Measurements from ENCODE around the gene SUGP1. TPM values are rescaled to one million over a fixed set of nuclear protein-coding genes. Genes with fewer than 3 reads are reported as not detected.
A peak's percentile ranks its signal among the peaks of the same experiment; 100 is the strongest.
"Not testable (repeated sequence)": the region's sequence is repeated elsewhere in the genome, so short reads cannot be mapped to it uniquely, and the experiment has no call there.

SUGP1 gene
- total RNA-seq, 1 experiment from 2014 or later = 40.8 TPM

- peak; percentile 19 to 32 for DNase-seq
- no peaks in the 10 kb centered on the region for H3K4me1 ChIP-seq
- H3K27me3 ChIP-seq = no peaks in the 10 kb centered on the region
- no peak overlapping the region for H3K27ac ChIP-seq
- H3K9me3 ChIP-seq (replicated peaks) = no peaks in the 10 kb centered on the region
- H3K36me3 ChIP-seq = no peaks in the 10 kb centered on the region
- no peak overlapping the region for H3K4me3 ChIP-seq
These were observed 64.0 kb downstream of the SUGP1 start for GRCh38 chr19:19256072-19256969.

GRCh38 chr19:19253409-19253808, 66.9 kb downstream of the SUGP1 start:
- H3K27ac ChIP-seq; H3K36me3 ChIP-seq; H3K4me3 ChIP-seq; H3K9me3 ChIP-seq (replicated peaks); H3K4me1 ChIP-seq; H3K27me3 ChIP-seq; DNase-seq: not testable (repeated sequence)

GRCh38 chr19:19250196-19250801, 70.0 kb downstream of the SUGP1 start:
- no peak overlapping the region for H3K4me3 ChIP-seq
- H3K27me3 ChIP-seq = no peaks in the 10 kb centered on the region
- no peaks in the 10 kb centered on the region for H3K9me3 ChIP-seq (replicated peaks)
- no peak overlapping the region for H3K27ac ChIP-seq
- no peaks in the 10 kb centered on the region for H3K4me1 ChIP-seq
- H3K36me3 ChIP-seq = no peaks in the 10 kb centered on the region
- no peak for DNase-seq

GRCh38 chr19:19240476-19240875, 79.8 kb downstream of the SUGP1 start:
- Histone ChIP-seq H3K27ac (no peak overlapping the region), H3K36me3 (no peaks in the 10 kb centered on the region), H3K4me3 (no peak overlapping the region), H3K4me1 (no peaks in the 10 kb centered on the region), H3K9me3 (replicated peaks) (peaks cover 5% of the 10 kb centered on the region; the same call in 1 of the 2 replicates), H3K27me3 (no peaks in the 10 kb centered on the region)
- no peak for DNase-seq

DNA sequence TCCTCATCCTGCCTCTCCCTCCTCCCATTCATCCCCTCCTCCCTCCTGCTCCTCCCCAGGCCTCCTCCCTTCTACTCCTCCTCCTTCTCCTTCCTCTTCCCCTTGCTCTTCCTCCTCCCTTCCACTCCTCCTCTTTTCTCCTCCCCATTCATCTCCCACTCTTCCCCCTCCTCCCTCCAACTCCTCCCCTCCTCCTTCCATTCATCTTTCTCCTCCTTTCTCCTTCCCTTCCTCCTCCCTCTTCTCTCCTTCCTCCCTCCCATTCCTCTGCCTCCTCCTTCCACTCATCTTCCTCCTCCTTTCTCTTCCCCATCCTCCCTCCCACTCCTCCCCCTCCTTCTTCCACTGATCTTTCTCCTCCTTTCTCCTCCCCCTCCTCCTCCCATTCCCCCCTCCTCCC, 80.6 kb downstream of the SUGP1 start:
- no peaks in the 10 kb centered on the region for H3K4me1 ChIP-seq
- H3K36me3 ChIP-seq = no peaks in the 10 kb centered on the region
- H3K4me3 ChIP-seq = no peak overlapping the region
- DNase-seq = no peak
- peaks cover 5% of the 10 kb centered on the region for H3K9me3 ChIP-seq (replicated peaks)
- no peak overlapping the region for H3K27ac ChIP-seq
- H3K27me3 ChIP-seq = no peaks in the 10 kb centered on the region

GRCh38 chr19:19238126-19238894, 82.0 kb downstream of the SUGP1 start:
- no peaks in the 10 kb centered on the region for H3K36me3 ChIP-seq
- H3K4me1 ChIP-seq = no peaks in the 10 kb centered on the region
- no peak overlapping the region for H3K27ac ChIP-seq
- no peak overlapping the region for H3K4me3 ChIP-seq
- no peaks in the 10 kb centered on the region for H3K27me3 ChIP-seq
- DNase-seq = no peak
- peaks cover 13% of the 10 kb centered on the region for H3K9me3 ChIP-seq (replicated peaks)

DNA sequence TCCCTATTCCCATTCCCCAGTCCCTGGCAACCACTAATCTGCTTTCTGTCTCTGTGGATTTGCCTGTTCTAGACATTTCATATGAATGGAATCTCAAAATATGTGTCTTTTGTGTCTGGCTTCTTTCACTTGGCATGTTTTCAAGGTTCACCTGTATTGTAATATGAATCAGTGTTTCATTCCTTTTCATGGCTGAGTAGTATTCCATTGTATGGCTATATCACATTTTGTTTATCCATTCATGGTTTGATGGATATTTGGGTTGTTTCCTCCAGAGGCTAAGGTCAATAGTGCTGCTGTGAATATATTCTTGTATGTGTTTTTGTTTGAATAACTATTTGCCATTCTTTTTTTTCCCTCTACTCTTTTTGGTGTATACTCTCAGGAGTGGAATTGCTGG, 84.1 kb downstream of the SUGP1 start:
- no peaks in the 10 kb centered on the region for H3K4me1 ChIP-seq
- H3K9me3 ChIP-seq (replicated peaks) = peaks cover 13% of the 10 kb centered on the region
- no peaks in the 10 kb centered on the region for H3K27me3 ChIP-seq
- no peak overlapping the region for H3K27ac ChIP-seq
- no peak overlapping the region for H3K4me3 ChIP-seq
- no peaks in the 10 kb centered on the region for H3K36me3 ChIP-seq
- DNase-seq = no peak

GRCh38 chr19:19234220-19234816, 86.0 kb downstream of the SUGP1 start:
- no peak for DNase-seq
- no peaks in the 10 kb centered on the region for H3K27me3 ChIP-seq
- H3K4me1 ChIP-seq = no peaks in the 10 kb centered on the region
- no peak overlapping the region for H3K27ac ChIP-seq
- peaks cover 13% of the 10 kb centered on the region for H3K9me3 ChIP-seq (replicated peaks)
- no peak overlapping the region for H3K4me3 ChIP-seq
- no peaks in the 10 kb centered on the region for H3K36me3 ChIP-seq

DNA sequence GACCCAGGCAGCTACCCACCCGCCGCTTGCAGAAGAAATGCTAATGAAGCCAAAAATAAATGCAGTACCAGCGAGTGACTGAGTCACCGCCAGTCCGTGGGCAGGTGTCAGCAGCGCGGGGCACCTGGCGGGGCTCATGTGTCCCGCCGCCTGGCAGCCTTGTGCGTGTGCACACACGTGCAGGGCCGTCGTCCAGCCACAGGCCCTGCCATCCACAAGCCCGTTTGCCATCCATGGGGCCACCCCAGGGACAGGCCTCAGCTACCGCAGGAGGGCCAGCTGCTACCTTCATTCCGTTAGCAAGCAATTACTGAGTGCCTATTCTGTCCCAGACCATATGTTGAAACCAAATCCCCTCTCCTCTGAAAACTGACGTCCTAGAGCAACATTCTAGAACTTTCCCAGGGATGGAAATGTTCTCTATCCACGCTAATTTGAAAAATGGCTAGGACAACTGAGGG, 88.0 kb downstream of the SUGP1 start:
- Histone ChIP-seq H3K4me1 (no peaks in the 10 kb centered on the region), H3K27me3 (no peaks in the 10 kb centered on the region), H3K36me3 (no peaks in the 10 kb centered on the region), H3K27ac (no peak overlapping the region), H3K9me3 (replicated peaks) (peaks cover 13% of the 10 kb centered on the region), H3K4me3 (no peak overlapping the region)
- peak; percentile 52 to 60 for DNase-seq

- Histone ChIP-seq H3K9me3 (replicated peaks) (peaks cover 10% of the 10 kb centered on the region), H3K27ac (no peak overlapping the region), H3K4me1 (no peaks in the 10 kb centered on the region), H3K27me3 (no peaks in the 10 kb centered on the region), H3K36me3 (no peaks in the 10 kb centered on the region), H3K4me3 (no peak overlapping the region)
- no peak for DNase-seq
These were observed 89.3 kb downstream of the SUGP1 start for GRCh38 chr19:19230999-19231398.

DNA sequence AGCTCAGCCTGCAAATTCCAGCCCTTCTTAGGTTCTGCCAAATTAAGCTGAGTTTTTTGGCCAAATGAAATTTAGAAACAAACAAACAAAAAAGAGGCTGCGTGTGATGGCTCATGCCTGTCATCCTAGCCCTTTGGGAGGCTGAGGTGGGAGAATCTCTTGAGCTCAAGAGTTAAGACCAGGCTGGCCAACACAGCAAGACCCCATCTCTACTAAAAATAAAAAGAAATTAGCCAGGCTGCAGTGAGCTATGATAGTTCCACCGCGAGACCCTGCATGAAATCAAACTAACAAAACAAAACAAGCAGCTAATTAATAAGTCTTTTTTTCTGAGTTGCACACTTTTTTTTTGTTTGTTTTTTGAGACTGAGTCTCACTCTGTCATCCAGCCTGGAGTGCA, 90.6 kb downstream of the SUGP1 start:
- Histone ChIP-seq H3K9me3 (replicated peaks) (peaks cover 8% of the 10 kb centered on the region), H3K36me3 (no peaks in the 10 kb centered on the region), H3K27ac (no peak overlapping the region), H3K4me1 (no peaks in the 10 kb centered on the region), H3K4me3 (no peak overlapping the region), H3K27me3 (no peaks in the 10 kb centered on the region)
- no peak for DNase-seq

- no peaks in the 10 kb centered on the region for H3K36me3 ChIP-seq
- no peaks in the 10 kb centered on the region for H3K9me3 ChIP-seq (replicated peaks)
- H3K4me3 ChIP-seq = no peak overlapping the region
- H3K27ac ChIP-seq = no peak overlapping the region
- H3K27me3 ChIP-seq = no peaks in the 10 kb centered on the region
- DNase-seq = no peak
- H3K4me1 ChIP-seq = no peaks in the 10 kb centered on the region
These were observed 93.1 kb downstream of the SUGP1 start for GRCh38 chr19:19227217-19227616.

GRCh38 chr19:19226663-19227062, 93.6 kb downstream of the SUGP1 start:
- DNase-seq = no peak
- Histone ChIP-seq H3K4me1 (no peaks in the 10 kb centered on the region), H3K27me3 (no peaks in the 10 kb centered on the region), H3K9me3 (replicated peaks) (no peaks in the 10 kb centered on the region), H3K36me3 (no peaks in the 10 kb centered on the region), H3K27ac (no peak overlapping the region), H3K4me3 (no peak overlapping the region)

DNA sequence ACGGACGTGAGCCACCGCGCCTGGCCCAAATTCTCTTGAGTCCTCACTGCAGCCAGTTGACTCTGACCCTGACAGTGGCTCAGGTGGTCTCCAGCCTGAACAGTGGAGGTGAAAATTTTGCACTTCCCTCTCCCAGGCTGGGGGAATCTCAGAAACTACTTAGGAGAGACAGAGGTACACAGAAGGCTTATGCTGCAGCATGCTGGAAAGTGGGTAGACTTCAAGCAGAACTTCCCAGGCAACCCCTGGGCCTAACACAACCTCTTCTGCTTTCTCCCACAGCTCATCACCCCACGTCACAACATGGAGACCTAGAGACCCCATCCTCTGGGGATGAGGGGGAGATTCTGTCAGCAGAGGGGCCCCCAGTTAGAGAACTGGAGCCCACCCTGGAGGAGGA, 94.1 kb downstream of the SUGP1 start:
- Histone ChIP-seq H3K36me3 (no peaks in the 10 kb centered on the region), H3K4me3 (no peak overlapping the region), H3K9me3 (replicated peaks) (no peaks in the 10 kb centered on the region), H3K27me3 (no peaks in the 10 kb centered on the region), H3K27ac (no peak overlapping the region), H3K4me1 (no peaks in the 10 kb centered on the region)
- DNase-seq = no peak
